K562 (cell line): ENCODE results near the gene NEK2. TPM values are rescaled to one million over a fixed set of nuclear protein-coding genes. Genes with fewer than 3 reads are reported as not detected.
A peak's percentile ranks its signal among the peaks of the same experiment; 100 is the strongest.

ENCODE experiments used
- ATF7 ChIP-seq: fragments of 450-650 bp; IDR thresholded peaks from 2 replicates; pipeline ENCODE4 v1.7.1; 2014; ENCODE audit warnings: mild to moderate bottlenecking, moderate library complexity
- CCAR2 ChIP-seq: fragments of 200-400 bp; formaldehyde crosslinking; IDR thresholded peaks from 2 replicates; pipeline ENCODE4 v1.6.1; 2017; ENCODE audit warnings: mild to moderate bottlenecking, low read depth, low read length
- FOXA3 ChIP-seq, 2 experiments: fragments of 450-650 bp in 1 of 2; sonication (generic) in 1 of 2; formaldehyde crosslinking; IDR thresholded peaks in 1 of 2; conservative IDR thresholded peaks in 1 of 2; 2 replicates each; pipeline versions ENCODE4 v1.4.0 to v1.8.0; 2020 to 2022; ENCODE audit warnings: mild to moderate bottlenecking in 2 of 2, missing genetic modification reagents in 1 of 2
- FOXP1 ChIP-seq: sonication (generic); formaldehyde crosslinking; IDR thresholded peaks from 2 replicates; pipeline ENCODE4 v1.8.0; 2022; ENCODE audit warnings: mild to moderate bottlenecking, missing genetic modification reagents
- MCM3 ChIP-seq: fragments of 450-650 bp; IDR thresholded peaks from 2 replicates; pipeline ENCODE4 v1.6.1; 2016
- MYBL2 ChIP-seq, 2 experiments: fragments of 450-650 bp in 1 of 2; sonication (generic) in 1 of 2; formaldehyde crosslinking in 1 of 2; IDR thresholded peaks; 2 replicates each; pipeline versions ENCODE4 v1.6.1 to v1.8.1; 2017 to 2022; ENCODE audit warnings: borderline replicate concordance in 1 of 2, inconsistent platforms in 1 of 2, low read depth in 1 of 2, mild to moderate bottlenecking in 1 of 2, missing genetic modification reagents in 1 of 2, moderate library complexity in 1 of 2
- NCOA2 ChIP-seq, 2 experiments: fragments of 450-650 bp; IDR thresholded peaks; 2 replicates each; pipeline ENCODE4 v1.6.1; 2018; ENCODE audit warnings: mild to moderate bottlenecking in 2 of 2, moderate library complexity in 1 of 2; ENCODE audit not compliant: partially characterized antibody in 2 of 2
- NFE2L1 ChIP-seq: fragments of 450-650 bp; IDR thresholded peaks from 2 replicates; pipeline ENCODE4 v1.6.1; 2016; ENCODE audit warnings: missing genetic modification characterization, low read depth, mild to moderate bottlenecking, missing compliant biosample characterization, moderate library complexity, borderline replicate concordance
- NR1H2 ChIP-seq: sonication (generic); formaldehyde crosslinking; IDR thresholded peaks from 2 replicates; pipeline ENCODE4 v1.4.0; 2020; ENCODE audit warnings: mild to moderate bottlenecking, missing genetic modification reagents
- POLR2AphosphoS5 ChIP-seq: IDR thresholded peaks from 2 replicates; pipeline ENCODE4 v1.6.1; 2011; ENCODE audit warnings: mild to moderate bottlenecking, low read depth, low read length, moderate library complexity; ENCODE audit not compliant: control insufficient read depth, insufficient read depth
- RBM34 ChIP-seq: fragments of 200-400 bp; formaldehyde crosslinking; IDR thresholded peaks from 2 replicates; pipeline ENCODE4 v1.6.1; 2018; ENCODE audit warnings: low read length, borderline replicate concordance; ENCODE audit not compliant: insufficient read depth
- RFX1 ChIP-seq: fragments of 450-650 bp; IDR thresholded peaks from 2 replicates; pipeline ENCODE4 v1.6.1; 2016; ENCODE audit warnings: mild to moderate bottlenecking, moderate library complexity
- U2AF1 ChIP-seq: fragments of 200-400 bp; formaldehyde crosslinking; optimal IDR thresholded peaks from 2 replicates; pipeline ENCODE3; 2017; ENCODE audit warnings: mild to moderate bottlenecking, low read depth, low read length, moderate library complexity
- ZNF347 ChIP-seq: fragments of 450-650 bp; formaldehyde crosslinking; IDR thresholded peaks from 2 replicates; pipeline ENCODE4 v1.4.0; 2020; ENCODE audit warnings: low read depth, mild to moderate bottlenecking, moderate library complexity
- ZNF76 ChIP-seq: fragments of 250-450 bp; sonication (Bioruptor Pico); IDR thresholded peaks from 2 replicates; pipeline ENCODE4 v1.4.0; 2020; ENCODE audit warnings: mild to moderate bottlenecking, moderate library complexity, borderline replicate concordance
- polyA plus RNA-seq, 8 experiments: library from polyadenylated mRNA; depleted of rRNA in 4 of 8; stranded (reverse) in 5 of 8; unstranded in 3 of 8; fragments of >200 nt; fragmentation: Nextera tagmentation in 2 of 8; fragmentation: Illumina TruSeq in 1 of 8; extraction: Ambion mirVana in 2 of 8; extraction: Trizol in 1 of 8; gene quantifications; 2 replicates each; pipeline versions ENCODE4 v1.2.1 to v1.2.3, GENCODE V29; 2011 to 2014; ENCODE audit warnings: inconsistent platforms in 1 of 8, missing spikeins in 1 of 8
- total RNA-seq, 7 experiments: library from RNA; depleted of rRNA in 6 of 7; stranded (reverse); fragments of >200 nt in 6 of 7; fragmentation: Illumina TruSeq in 2 of 7; extraction: Trizol in 2 of 7; gene quantifications; 2 replicates each; pipeline versions ENCODE4 v1.2.1 to v1.2.3, GENCODE V29; 2011 to 2021; ENCODE audit warnings: low replicate concordance in 1 of 7
- TF ChIP-seq, protein P1 (sequence below): fragments of 250-450 bp; sonication (Bioruptor Pico); IDR thresholded peaks from 2 replicates; pipeline ENCODE4 v1.4.0; 2020; ENCODE audit warnings: mild to moderate bottlenecking, moderate library complexity
- TF ChIP-seq, protein P2 (sequence below): sonication (generic); formaldehyde crosslinking; IDR thresholded peaks from 2 replicates; pipeline ENCODE4 v1.8.1; 2023; ENCODE audit warnings: mild to moderate bottlenecking, missing genetic modification reagents
- TF ChIP-seq, protein P3 (sequence below): fragments of 450-650 bp; IDR thresholded peaks from 2 replicates; pipeline ENCODE4 v1.6.1; 2016; ENCODE audit warnings: missing biosample characterization, missing genetic modification characterization
- TF ChIP-seq, protein P4 (sequence below): fragments of 450-650 bp; conservative IDR thresholded peaks from 2 replicates; pipeline ENCODE4 v1.6.1; 2016; ENCODE audit warnings: missing genetic modification characterization, low read depth, mild to moderate bottlenecking, control low read depth, missing compliant biosample characterization

Gene NEK2
- total and polyA plus RNA-seq, 9 of the 15 experiments (the other 6 are each of a cell fraction or from before 2014, with no cell fraction given), result 30.0 to 74.7 (median 66.4) TPM

DNA sequence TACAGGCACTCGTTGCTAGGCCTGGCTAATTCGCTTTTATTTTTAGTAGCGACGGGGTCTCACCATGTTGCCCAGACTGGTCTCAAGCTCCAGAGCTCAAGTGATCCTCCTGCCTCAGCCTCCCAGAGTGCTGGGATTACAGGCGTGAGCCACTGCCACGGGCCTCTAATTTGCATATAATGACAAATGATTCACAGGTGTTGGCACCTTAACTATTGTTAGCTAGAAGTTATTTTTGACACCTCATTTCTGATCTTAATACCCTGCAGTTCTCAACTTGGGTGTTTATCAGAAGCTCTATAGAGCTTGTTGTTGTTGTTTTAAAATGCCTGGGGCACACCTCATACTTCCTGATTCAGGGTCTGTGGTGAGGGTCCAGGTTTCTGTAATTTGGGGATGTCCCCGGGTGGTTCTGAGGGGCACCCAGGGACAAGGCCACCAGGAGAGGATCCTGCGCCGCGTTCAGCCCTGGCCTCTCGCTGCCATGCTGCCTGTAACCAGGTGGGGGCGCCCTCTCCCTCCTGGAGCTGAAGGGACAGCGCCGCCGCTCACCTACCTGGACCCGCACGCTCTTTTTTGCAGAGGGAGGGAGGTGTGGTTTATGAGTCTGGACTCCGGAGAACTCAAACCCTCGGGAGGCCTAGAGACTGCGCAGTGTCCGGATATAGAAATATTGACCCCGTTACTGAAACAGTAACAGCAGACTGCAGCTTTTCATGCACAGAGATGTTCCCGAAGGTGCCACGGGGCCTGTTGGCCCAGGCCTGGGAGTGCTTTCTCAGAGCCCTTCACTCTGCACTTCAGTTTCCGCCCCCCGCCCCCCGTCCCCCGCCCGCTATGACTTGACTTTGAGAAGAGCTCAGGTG is 23.0 kb upstream of the NEK2 start (continued):
- TF ChIP-seq NFE2L1 (no peak), FOXP1 (CRISPR knock-in tag) (no peak), NCOA2 (IDR thresholded peaks at IDR 0.05; ENCODE audit: partially characterized antibody in 2 of 2) (no peak), RFX1 (no peak), U2AF1 (no peak), RBM34 (no peak), POLR2AphosphoS5 (no peak), ATF7 (0 out of 2 replicates have a peak, but pooled peaks have one; percentile 49), NR1H2 (CRISPR knock-in tag) (no peak), MYBL2 (IDR thresholded peaks at IDR 0.05; ENCODE audit: low read depth) (no peak), MYBL2 (CRISPR knock-in tag; IDR thresholded peaks at IDR 0.05; ENCODE audit: borderline replicate concordance) (no peak), ZNF76 (CRISPR knock-in tag) (no peak), ZNF347 (CRISPR knock-in tag) (no peak), CCAR2 (no peak), FOXA3 (CRISPR knock-in tag; conservative IDR thresholded peaks at IDR 0.05 in 1 of 2, IDR thresholded peaks at IDR 0.05 in 1 of 2) (no peak), MCM3 (no peak)
- TF ChIP-seq, protein P1, sequence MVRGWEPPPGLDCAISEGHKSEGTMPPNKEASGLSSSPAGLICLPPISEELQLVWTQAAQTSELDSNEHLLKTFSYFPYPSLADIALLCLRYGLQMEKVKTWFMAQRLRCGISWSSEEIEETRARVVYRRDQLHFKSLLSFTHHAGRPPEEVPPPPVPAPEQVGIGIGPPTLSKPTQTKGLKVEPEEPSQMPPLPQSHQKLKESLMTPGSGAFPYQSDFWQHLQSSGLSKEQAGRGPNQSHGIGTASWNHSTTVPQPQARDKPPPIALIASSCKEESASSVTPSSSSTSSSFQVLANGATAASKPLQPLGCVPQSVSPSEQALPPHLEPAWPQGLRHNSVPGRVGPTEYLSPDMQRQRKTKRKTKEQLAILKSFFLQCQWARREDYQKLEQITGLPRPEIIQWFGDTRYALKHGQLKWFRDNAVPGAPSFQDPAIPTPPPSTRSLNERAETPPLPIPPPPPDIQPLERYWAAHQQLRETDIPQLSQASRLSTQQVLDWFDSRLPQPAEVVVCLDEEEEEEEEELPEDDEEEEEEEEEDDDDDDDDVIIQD, result no peak
- TF ChIP-seq, protein P2, sequence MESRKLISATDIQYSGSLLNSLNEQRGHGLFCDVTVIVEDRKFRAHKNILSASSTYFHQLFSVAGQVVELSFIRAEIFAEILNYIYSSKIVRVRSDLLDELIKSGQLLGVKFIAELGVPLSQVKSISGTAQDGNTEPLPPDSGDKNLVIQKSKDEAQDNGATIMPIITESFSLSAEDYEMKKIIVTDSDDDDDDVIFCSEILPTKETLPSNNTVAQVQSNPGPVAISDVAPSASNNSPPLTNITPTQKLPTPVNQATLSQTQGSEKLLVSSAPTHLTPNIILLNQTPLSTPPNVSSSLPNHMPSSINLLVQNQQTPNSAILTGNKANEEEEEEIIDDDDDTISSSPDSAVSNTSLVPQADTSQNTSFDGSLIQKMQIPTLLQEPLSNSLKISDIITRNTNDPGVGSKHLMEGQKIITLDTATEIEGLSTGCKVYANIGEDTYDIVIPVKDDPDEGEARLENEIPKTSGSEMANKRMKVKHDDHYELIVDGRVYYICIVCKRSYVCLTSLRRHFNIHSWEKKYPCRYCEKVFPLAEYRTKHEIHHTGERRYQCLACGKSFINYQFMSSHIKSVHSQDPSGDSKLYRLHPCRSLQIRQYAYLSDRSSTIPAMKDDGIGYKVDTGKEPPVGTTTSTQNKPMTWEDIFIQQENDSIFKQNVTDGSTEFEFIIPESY, result peak; percentile 54; the same call in 1 of the 2 replicates
- TF ChIP-seq, protein P3, sequence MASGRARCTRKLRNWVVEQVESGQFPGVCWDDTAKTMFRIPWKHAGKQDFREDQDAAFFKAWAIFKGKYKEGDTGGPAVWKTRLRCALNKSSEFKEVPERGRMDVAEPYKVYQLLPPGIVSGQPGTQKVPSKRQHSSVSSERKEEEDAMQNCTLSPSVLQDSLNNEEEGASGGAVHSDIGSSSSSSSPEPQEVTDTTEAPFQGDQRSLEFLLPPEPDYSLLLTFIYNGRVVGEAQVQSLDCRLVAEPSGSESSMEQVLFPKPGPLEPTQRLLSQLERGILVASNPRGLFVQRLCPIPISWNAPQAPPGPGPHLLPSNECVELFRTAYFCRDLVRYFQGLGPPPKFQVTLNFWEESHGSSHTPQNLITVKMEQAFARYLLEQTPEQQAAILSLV (tag), result no peak
- TF ChIP-seq, protein P4, sequence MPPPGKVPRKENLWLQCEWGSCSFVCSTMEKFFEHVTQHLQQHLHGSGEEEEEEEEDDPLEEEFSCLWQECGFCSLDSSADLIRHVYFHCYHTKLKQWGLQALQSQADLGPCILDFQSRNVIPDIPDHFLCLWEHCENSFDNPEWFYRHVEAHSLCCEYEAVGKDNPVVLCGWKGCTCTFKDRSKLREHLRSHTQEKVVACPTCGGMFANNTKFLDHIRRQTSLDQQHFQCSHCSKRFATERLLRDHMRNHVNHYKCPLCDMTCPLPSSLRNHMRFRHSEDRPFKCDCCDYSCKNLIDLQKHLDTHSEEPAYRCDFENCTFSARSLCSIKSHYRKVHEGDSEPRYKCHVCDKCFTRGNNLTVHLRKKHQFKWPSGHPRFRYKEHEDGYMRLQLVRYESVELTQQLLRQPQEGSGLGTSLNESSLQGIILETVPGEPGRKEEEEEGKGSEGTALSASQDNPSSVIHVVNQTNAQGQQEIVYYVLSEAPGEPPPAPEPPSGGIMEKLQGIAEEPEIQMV (tag), result no peak
